Thyroid gland (tissue), 4 donors: ENCODE results near the gene COX8C. TPM values are rescaled to one million over a fixed set of nuclear protein-coding genes. Genes with fewer than 3 reads are reported as not detected.
A peak's percentile ranks its signal among the peaks of the same experiment; 100 is the strongest.
"Not testable (repeated sequence)": the region's sequence is repeated elsewhere in the genome, so short reads cannot be mapped to it uniquely, and the experiment has no call there.

Experiments
- DNase-seq, 2 donors: peaks; one replicate each; pipeline ENCODE4 v3.0.0-alpha.2; 2019
- H3K27ac ChIP-seq, 3 donors: fragments of 200-600 bp; sonication (generic); 1 replicate in 2 of 3; 2 replicates in 1 of 3; pipeline ENCODE4 v1.5.1; 2016 to 2019; ENCODE audit warnings: mild to moderate bottlenecking in 1 of 3, moderate library complexity in 1 of 3
- H3K27me3 ChIP-seq: fragments of 200-600 bp; sonication (generic); one replicate; pipeline ENCODE4 v1.5.1; 2019
- H3K36me3 ChIP-seq, 2 donors: fragments of 200-600 bp; sonication (generic); one replicate each; pipeline ENCODE4 v1.5.1; 2016 to 2019
- H3K4me1 ChIP-seq, 2 donors: fragments of 200-600 bp; sonication (generic); one replicate each; pipeline ENCODE4 v1.5.1; 2017 to 2019
- H3K4me3 ChIP-seq, 3 donors: fragments of 200-600 bp; sonication (generic); replicated peaks in 1 of 3; 1 replicate in 2 of 3; 2 replicates in 1 of 3; pipeline ENCODE4 v1.5.1; 2016; ENCODE audit warnings: mild to moderate bottlenecking in 1 of 3
- H3K9me3 ChIP-seq: fragments of 200-600 bp; sonication (generic); one replicate; pipeline ENCODE4 v1.5.1; 2017
- POLR2A ChIP-seq, 2 donors: fragments of 450-650 bp; IDR thresholded peaks; one replicate each; pipeline ENCODE4 v1.6.1; 2017; ENCODE audit warnings: antibody characterized with exemption in 2 of 2, mild to moderate bottlenecking in 2 of 2, moderate library complexity in 1 of 2
- WGBS, 2 donors: methylation state at CpG; one replicate each; pipeline ENCODE4 v1.1.5; 2017; 5-methylcytosine and 5-hydroxymethylcytosine counted together
- intact Hi-C: fragments of 100-400 bp; cut with DNase I; formaldehyde crosslinking; loops from one replicate; pipeline ENCODE4 v1.15.1; 2023
- total RNA-seq, 4 donors: library from RNA; depleted of rRNA; stranded (reverse); fragments of >200 nt; gene quantifications; one replicate each; pipeline ENCODE4 v1.2.3, GENCODE V29; 2016
- TF ChIP-seq, protein P1 (sequence below), 6 experiments: fragments of 200-600 bp in 3 of 6; fragments of 450-650 bp in 3 of 6; sonication (generic) in 3 of 6; IDR thresholded peaks; one replicate each; pipeline ENCODE4 v1.5.1; 2016 to 2019; ENCODE audit warnings: antibody characterized with exemption in 6 of 6, mild to moderate bottlenecking in 2 of 6, inconsistent platforms in 1 of 6, moderate library complexity in 1 of 6

Gene COX8C
- total RNA-seq, 4 donors from 2014 or later, result not detected

DNA sequence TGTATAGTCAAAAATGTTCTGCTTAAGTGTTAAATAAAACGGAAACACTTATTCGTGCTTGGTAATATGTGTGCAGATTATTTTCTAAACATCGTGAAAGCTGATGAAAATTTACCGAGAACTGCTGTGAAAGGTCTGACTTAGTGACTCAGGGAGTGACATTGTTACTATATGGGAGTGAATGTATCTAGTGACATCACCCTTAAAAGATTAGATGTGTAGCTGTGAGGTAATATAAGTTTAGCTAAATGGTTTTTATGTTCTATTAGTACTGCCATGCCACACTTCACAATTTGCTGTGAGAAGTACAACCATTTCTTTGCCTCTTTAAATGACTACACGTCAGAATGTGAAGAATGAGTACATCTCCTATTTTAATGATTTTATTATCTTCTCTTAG, 1.3 kb downstream of the COX8C start:
- H3K4me3 ChIP-seq, result no peak overlapping the region
- 93 to 96% methylated on average over 5 of the region's 5 CpGs for WGBS, 2 donors
- DNase-seq, result no peak
- H3K9me3 ChIP-seq, result no peaks in the 10 kb centered on the region
- intact Hi-C loops, result no loop called here
- H3K36me3 ChIP-seq, result no peaks in the 10 kb centered on the region
- H3K4me1 ChIP-seq, result peaks cover 0 to 3% of the 10 kb centered on the region in 2 donors
- no peak for TF ChIP-seq POLR2A (IDR thresholded peaks at IDR 0.05)
- TF ChIP-seq, protein P1, sequence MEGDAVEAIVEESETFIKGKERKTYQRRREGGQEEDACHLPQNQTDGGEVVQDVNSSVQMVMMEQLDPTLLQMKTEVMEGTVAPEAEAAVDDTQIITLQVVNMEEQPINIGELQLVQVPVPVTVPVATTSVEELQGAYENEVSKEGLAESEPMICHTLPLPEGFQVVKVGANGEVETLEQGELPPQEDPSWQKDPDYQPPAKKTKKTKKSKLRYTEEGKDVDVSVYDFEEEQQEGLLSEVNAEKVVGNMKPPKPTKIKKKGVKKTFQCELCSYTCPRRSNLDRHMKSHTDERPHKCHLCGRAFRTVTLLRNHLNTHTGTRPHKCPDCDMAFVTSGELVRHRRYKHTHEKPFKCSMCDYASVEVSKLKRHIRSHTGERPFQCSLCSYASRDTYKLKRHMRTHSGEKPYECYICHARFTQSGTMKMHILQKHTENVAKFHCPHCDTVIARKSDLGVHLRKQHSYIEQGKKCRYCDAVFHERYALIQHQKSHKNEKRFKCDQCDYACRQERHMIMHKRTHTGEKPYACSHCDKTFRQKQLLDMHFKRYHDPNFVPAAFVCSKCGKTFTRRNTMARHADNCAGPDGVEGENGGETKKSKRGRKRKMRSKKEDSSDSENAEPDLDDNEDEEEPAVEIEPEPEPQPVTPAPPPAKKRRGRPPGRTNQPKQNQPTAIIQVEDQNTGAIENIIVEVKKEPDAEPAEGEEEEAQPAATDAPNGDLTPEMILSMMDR (IDR thresholded peaks at IDR 0.05), result no peak
- no peak overlapping the region for H3K27ac ChIP-seq
- H3K27me3 ChIP-seq, result no peaks in the 10 kb centered on the region

DNA sequence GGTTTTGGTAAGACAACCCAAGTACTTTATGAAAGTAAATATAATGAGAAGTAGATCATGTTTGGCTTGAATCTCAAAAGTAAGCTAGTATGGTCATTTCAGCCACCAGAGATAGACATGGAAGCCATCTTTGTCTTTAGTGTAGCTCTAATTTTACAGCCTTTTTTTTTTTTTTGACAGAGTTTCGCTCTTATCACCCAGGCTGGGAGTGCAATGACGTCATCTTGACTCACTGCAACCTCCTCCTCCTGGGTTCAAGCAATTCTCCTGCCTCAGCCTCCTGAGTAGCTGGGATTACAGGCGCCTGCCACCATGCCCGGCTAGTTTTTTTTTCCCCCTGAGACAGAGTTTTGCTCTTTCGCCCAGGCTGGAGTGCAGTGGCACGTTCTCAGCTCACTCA, 7.9 kb downstream of the COX8C start:
- H3K27ac ChIP-seq, H3K4me3 ChIP-seq, DNase-seq, H3K27me3 ChIP-seq, H3K36me3 ChIP-seq, H3K9me3 ChIP-seq, H3K4me1 ChIP-seq, intact Hi-C loops: not testable (repeated sequence)
- 92 to 98% methylated on average over 6 of the region's 6 CpGs for WGBS, 2 donors

- DNase-seq, result peak; percentile 18 to 28
- Histone ChIP-seq H3K4me3 (no peak overlapping the region), H3K27ac (peak overlapping the region; percentile 27 to 57 (median 55)), H3K9me3 (no peaks in the 10 kb centered on the region), H3K4me1 (peaks cover 13 to 17% of the 10 kb centered on the region in 2 donors), H3K27me3 (no peaks in the 10 kb centered on the region), H3K36me3 (no peaks in the 10 kb centered on the region)
- intact Hi-C loops, result no loop called here
- 33 to 39% methylated on average over 5 of the region's 5 CpGs for WGBS, 2 donors
- TF ChIP-seq POLR2A (IDR thresholded peaks at IDR 0.05), result no peak
- TF ChIP-seq, protein P1 (IDR thresholded peaks at IDR 0.05), result no peak
These were observed 22.2 kb downstream of the COX8C start for GRCh38 chr14:93368996-93369712.

DNA sequence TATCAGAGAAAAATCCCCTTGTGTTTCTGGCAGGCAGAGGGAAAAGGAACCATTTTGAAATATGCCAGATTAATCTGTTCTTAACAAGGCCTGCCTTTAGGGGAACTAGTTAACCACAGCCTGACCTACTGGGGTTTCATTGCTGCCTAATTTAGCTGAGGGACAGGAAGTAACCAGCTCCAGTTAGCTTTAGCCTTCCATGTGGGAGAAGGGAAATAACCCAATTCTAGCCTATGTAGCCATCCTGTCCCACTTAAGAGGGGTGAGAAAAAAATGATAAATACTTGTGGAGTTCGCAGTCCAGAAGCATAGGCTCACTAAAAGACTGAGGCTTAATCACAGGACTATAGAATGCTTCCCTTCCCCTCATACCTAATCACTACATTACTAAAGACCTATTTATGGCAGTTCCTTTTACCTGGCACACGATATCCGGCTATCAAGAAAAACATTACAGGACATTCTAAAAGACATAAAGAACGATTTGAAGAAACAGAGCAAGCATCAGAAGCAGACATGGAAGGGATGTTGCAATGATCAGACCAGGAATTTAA, 22.8 kb downstream of the COX8C start:
- 85 to 86% methylated on average over 4 of the region's 4 CpGs for WGBS, 2 donors
- H3K36me3 ChIP-seq, result no peaks in the 10 kb centered on the region
- H3K27me3 ChIP-seq, result no peaks in the 10 kb centered on the region
- DNase-seq, result no peak
- TF ChIP-seq POLR2A (IDR thresholded peaks at IDR 0.05), result no peak
- TF ChIP-seq, protein P1 (IDR thresholded peaks at IDR 0.05), result no peak
- peaks cover 13 to 17% of the 10 kb centered on the region in 2 donors for H3K4me1 ChIP-seq
- no peak overlapping the region for H3K4me3 ChIP-seq
- peak overlapping the region; percentile 27 to 57 (median 55) for H3K27ac ChIP-seq
- H3K9me3 ChIP-seq, result no peaks in the 10 kb centered on the region
- intact Hi-C loops, result no loop called here

GRCh38 chr14:93375673-93376156, 28.7 kb downstream of the COX8C start:
- no peak for DNase-seq
- no peaks in the 10 kb centered on the region for H3K4me1 ChIP-seq
- H3K36me3 ChIP-seq, result no peaks in the 10 kb centered on the region
- intact Hi-C loops, result no loop called here
- H3K9me3 ChIP-seq, result no peaks in the 10 kb centered on the region
- H3K4me3 ChIP-seq, result no peak overlapping the region
- no peaks in the 10 kb centered on the region for H3K27me3 ChIP-seq
- no peak overlapping the region for H3K27ac ChIP-seq
- TF ChIP-seq POLR2A (IDR thresholded peaks at IDR 0.05), result no peak
- TF ChIP-seq, protein P1 (IDR thresholded peaks at IDR 0.05), result no peak
- 82 to 89% methylated on average over 6 of the region's 6 CpGs for WGBS, 2 donors
